Upper lobe of right lung (tissue), 1 donor: Measurements from ENCODE around the gene FAM32A. TPM values are rescaled to one million over a fixed set of nuclear protein-coding genes. Genes with fewer than 3 reads are reported as not detected.
A peak's percentile ranks its signal among the peaks of the same experiment; 100 is the strongest.

Source experiments
- ATAC-seq: fragments of 200-7000 bp; cut with Tn5 transposase; one replicate; pipeline ENCODE4 v1.9.1; 2020; ENCODE audit warnings: mild to moderate bottlenecking, moderate library complexity
- DNase-seq: peaks from one replicate; pipeline ENCODE4 v3.0.0-alpha.2; 2020
- H3K27ac ChIP-seq: fragments of 200-600 bp; one replicate; pipeline ENCODE4 v1.8.0; 2022
- H3K27me3 ChIP-seq: fragments of 200-600 bp; one replicate; pipeline ENCODE4 v1.8.0; 2022; ENCODE audit warnings: mild to moderate bottlenecking
- H3K36me3 ChIP-seq: fragments of 200-600 bp; one replicate; pipeline ENCODE4 v1.8.0; 2022
- H3K4me1 ChIP-seq: fragments of 200-600 bp; one replicate; pipeline ENCODE4 v1.8.0; 2022
- H3K4me3 ChIP-seq: fragments of 200-600 bp; one replicate; pipeline ENCODE4 v1.8.0; 2022; ENCODE audit warnings: mild to moderate bottlenecking
- H3K9me3 ChIP-seq: fragments of 200-600 bp; one replicate; pipeline ENCODE4 v1.8.0; 2022
- CTCF ChIP-seq: fragments of 200-600 bp; IDR thresholded peaks from one replicate; pipeline ENCODE4 v1.8.0; 2022; ENCODE audit warnings: antibody characterized with exemption
- intact Hi-C: fragments of 100-400 bp; cut with DNase I; formaldehyde crosslinking; loops from one replicate; pipeline ENCODE4 v1.11.0; 2022
- total RNA-seq: library from RNA; stranded (reverse); fragmentation: NEBNext Ultra II Directional; extraction: Animal tissue kit (Norgen Biotek cat#: 25700); gene quantifications from one replicate; pipeline ENCODE4 v1.2.1, GENCODE V29; 2021
- donor health status: DM: no; HTN: yes; CAD: no; lungs with severe emphysema.

Gene FAM32A
- total RNA-seq, 1 donor from 2014 or later = 56.4 TPM

- no peak for DNase-seq
- H3K36me3 ChIP-seq = peaks cover 49% of the 10 kb centered on the region
- H3K27ac ChIP-seq = no peak overlapping the region
- intact Hi-C loops = no loop called here
- ATAC-seq = no peak
- H3K9me3 ChIP-seq = no peaks in the 10 kb centered on the region
- TF ChIP-seq CTCF = no peak
- no peak overlapping the region for H3K4me3 ChIP-seq
- H3K27me3 ChIP-seq = no peaks in the 10 kb centered on the region
- peaks cover 19% of the 10 kb centered on the region for H3K4me1 ChIP-seq
These were observed 18.2 kb downstream of the FAM32A start for GRCh38 chr19:16203256-16204004.

- no peak for ATAC-seq
- H3K9me3 ChIP-seq = no peaks in the 10 kb centered on the region
- peaks cover 14% of the 10 kb centered on the region for H3K4me1 ChIP-seq
- no peaks in the 10 kb centered on the region for H3K27me3 ChIP-seq
- no peak for TF ChIP-seq CTCF
- H3K36me3 ChIP-seq = peaks cover 54% of the 10 kb centered on the region
- DNase-seq = no peak
- intact Hi-C loops = no loop called here
- H3K27ac ChIP-seq = no peak overlapping the region
- H3K4me3 ChIP-seq = no peak overlapping the region
These were observed 18.7 kb downstream of the FAM32A start for GRCh38 chr19:16204005-16204294.

GRCh38 chr19:16205205-16206045 lies 20.2 kb downstream of the FAM32A start:
- ATAC-seq (no peak), DNase-seq (peak; percentile 48)
- intact Hi-C loops = no loop called here
- H3K27ac ChIP-seq = no peak overlapping the region
- peaks cover 69% of the 10 kb centered on the region for H3K36me3 ChIP-seq
- no peak for TF ChIP-seq CTCF
- no peaks in the 10 kb centered on the region for H3K9me3 ChIP-seq
- no peaks in the 10 kb centered on the region for H3K27me3 ChIP-seq
- no peaks in the 10 kb centered on the region for H3K4me1 ChIP-seq
- H3K4me3 ChIP-seq = no peak overlapping the region

GRCh38 chr19:16206046-16206605 lies 20.9 kb downstream of the FAM32A start:
- DNase-seq (peak; percentile 46), ATAC-seq (no peak)
- Histone ChIP-seq H3K36me3 (peaks cover 76% of the 10 kb centered on the region), H3K27me3 (no peaks in the 10 kb centered on the region), H3K9me3 (no peaks in the 10 kb centered on the region), H3K4me1 (no peaks in the 10 kb centered on the region), H3K27ac (no peak overlapping the region), H3K4me3 (no peak overlapping the region)
- intact Hi-C loops = no loop called here
- no peak for TF ChIP-seq CTCF

- Histone ChIP-seq H3K4me3 (no peak overlapping the region), H3K4me1 (no peaks in the 10 kb centered on the region), H3K27ac (no peak overlapping the region), H3K27me3 (no peaks in the 10 kb centered on the region), H3K36me3 (peaks cover 81% of the 10 kb centered on the region), H3K9me3 (no peaks in the 10 kb centered on the region)
- DNase-seq (peak; percentile 55), ATAC-seq (no peak)
- no peak for TF ChIP-seq CTCF
- intact Hi-C loops = no loop called here
These were observed 21.4 kb downstream of the FAM32A start for GRCh38 chr19:16206637-16207036.
